Prostate gland (tissue), 2 donors: ENCODE measurements around the gene IMPA2. TPM values are rescaled to one million over a fixed set of nuclear protein-coding genes. Genes with fewer than 3 reads are reported as not detected.
A peak's percentile ranks its signal among the peaks of the same experiment; 100 is the strongest.
"Not testable (repeated sequence)": the region's sequence is repeated elsewhere in the genome, so short reads cannot be mapped to it uniquely, and the experiment has no call there.

ENCODE experiments used
- DNase-seq: peaks from one replicate; pipeline ENCODE4 v3.0.0-alpha.2; 2019; ENCODE audit warnings: low spot score
- H3K27ac ChIP-seq, 2 donors: fragments of 200-600 bp; sonication (generic); 2 replicates each; pipeline ENCODE4 v1.5.1; 2017 to 2019
- H3K27me3 ChIP-seq: fragments of 200-600 bp; sonication (generic); replicated peaks from 2 replicates; pipeline ENCODE4 v1.5.1; 2019; ENCODE audit not compliant: insufficient read depth
- H3K36me3 ChIP-seq, 2 donors: fragments of 200-600 bp; sonication (generic); 1 replicate in 1 of 2; 2 replicates in 1 of 2; pipeline versions ENCODE4 v1.5.1 to v1.8.1; 2017 to 2019
- H3K4me1 ChIP-seq: fragments of 200-600 bp; sonication (generic); replicated peaks from 2 replicates; pipeline ENCODE4 v1.5.1; 2019
- H3K4me3 ChIP-seq, 2 donors: fragments of 200-600 bp; sonication (generic); 2 replicates each; pipeline ENCODE4 v1.5.1; 2017 to 2019
- H3K9me3 ChIP-seq: fragments of 200-600 bp; sonication (generic); 2 replicates; pipeline ENCODE4 v1.5.1; 2017
- POLR2A ChIP-seq: fragments of 450-650 bp; IDR thresholded peaks from one replicate; pipeline ENCODE4 v1.6.1; 2016; ENCODE audit warnings: antibody characterized with exemption, mild to moderate bottlenecking
- POLR2AphosphoS5 ChIP-seq: sonication (generic); formaldehyde crosslinking; IDR thresholded peaks from one replicate; pipeline ENCODE4 v1.6.1; 2017; ENCODE audit warnings: antibody characterized with exemption
- WGBS: methylation state at CpG from one replicate; pipeline ENCODE4 v1.1.5; 2018; 5-methylcytosine and 5-hydroxymethylcytosine counted together
- intact Hi-C: fragments of 100-400 bp; cut with DNase I; formaldehyde crosslinking; loops from one replicate; pipeline ENCODE4 v1.14.2; 2022
- total RNA-seq, 2 donors: library from RNA; depleted of rRNA; stranded (reverse); fragments of >200 nt; gene quantifications; one replicate each; pipeline ENCODE4 v1.1.0, GENCODE V29; 2016
- TF ChIP-seq, protein P1 (sequence below), 4 experiments: fragments of 200-600 bp in 2 of 4; fragments of 450-650 bp in 2 of 4; sonication (generic) in 2 of 4; IDR thresholded peaks; 1 replicate in 3 of 4; 2 replicates in 1 of 4; pipeline ENCODE4 v1.5.1; 2016 to 2019; ENCODE audit warnings: antibody characterized with exemption in 4 of 4, mild to moderate bottlenecking in 2 of 4, moderate library complexity in 2 of 4

IMPA2 gene
- total RNA-seq, 2 donors from 2014 or later, result 16.6 to 17.9 TPM

DNA sequence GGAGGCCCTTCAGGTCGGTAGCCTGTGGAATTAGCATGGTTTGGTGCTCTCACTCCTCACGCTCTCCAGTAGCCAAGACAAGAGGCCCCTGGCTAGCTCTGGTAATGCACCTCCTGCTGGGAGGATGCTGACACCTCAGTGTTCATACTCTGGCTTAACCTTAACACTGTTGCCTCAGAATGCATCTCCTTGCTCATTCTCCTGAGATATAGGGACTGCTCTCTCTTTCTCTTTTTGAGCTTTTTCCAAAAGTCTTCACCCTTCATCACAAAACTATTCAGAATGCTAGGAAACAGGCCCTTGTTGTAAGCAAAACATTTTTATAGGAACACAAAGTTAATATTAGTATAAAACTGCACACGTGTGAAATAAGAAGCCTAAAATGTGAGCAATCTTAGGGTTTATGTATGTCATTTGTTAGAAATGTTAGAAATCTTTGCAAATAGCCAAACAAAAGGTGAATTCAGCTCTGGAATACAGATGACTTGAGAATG, 17.3 kb upstream of the IMPA2 start:
- intact Hi-C loops, result no loop called here
- H3K36me3 ChIP-seq, result no peaks in the 10 kb centered on the region
- no peak overlapping the region for H3K4me3 ChIP-seq
- 48% methylated on average over 3 of the region's 3 CpGs for WGBS
- H3K4me1 ChIP-seq, result no peaks in the 10 kb centered on the region
- TF ChIP-seq POLR2A (no peak), POLR2AphosphoS5 (no peak)
- TF ChIP-seq, protein P1, sequence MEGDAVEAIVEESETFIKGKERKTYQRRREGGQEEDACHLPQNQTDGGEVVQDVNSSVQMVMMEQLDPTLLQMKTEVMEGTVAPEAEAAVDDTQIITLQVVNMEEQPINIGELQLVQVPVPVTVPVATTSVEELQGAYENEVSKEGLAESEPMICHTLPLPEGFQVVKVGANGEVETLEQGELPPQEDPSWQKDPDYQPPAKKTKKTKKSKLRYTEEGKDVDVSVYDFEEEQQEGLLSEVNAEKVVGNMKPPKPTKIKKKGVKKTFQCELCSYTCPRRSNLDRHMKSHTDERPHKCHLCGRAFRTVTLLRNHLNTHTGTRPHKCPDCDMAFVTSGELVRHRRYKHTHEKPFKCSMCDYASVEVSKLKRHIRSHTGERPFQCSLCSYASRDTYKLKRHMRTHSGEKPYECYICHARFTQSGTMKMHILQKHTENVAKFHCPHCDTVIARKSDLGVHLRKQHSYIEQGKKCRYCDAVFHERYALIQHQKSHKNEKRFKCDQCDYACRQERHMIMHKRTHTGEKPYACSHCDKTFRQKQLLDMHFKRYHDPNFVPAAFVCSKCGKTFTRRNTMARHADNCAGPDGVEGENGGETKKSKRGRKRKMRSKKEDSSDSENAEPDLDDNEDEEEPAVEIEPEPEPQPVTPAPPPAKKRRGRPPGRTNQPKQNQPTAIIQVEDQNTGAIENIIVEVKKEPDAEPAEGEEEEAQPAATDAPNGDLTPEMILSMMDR (IDR thresholded peaks at IDR 0.05), result no peak
- H3K27me3 ChIP-seq, result no peaks in the 10 kb centered on the region
- DNase-seq, result no peak
- peak overlapping the region in 1 of 2 donors; percentile 26 for H3K27ac ChIP-seq
- H3K9me3 ChIP-seq, result no peaks in the 10 kb centered on the region

GRCh38 chr18:11969904-11970835, 11.1 kb upstream of the IMPA2 start:
- Histone ChIP-seq H3K27ac (no peak overlapping the region), H3K9me3 (no peaks in the 10 kb centered on the region), H3K36me3 (no peaks in the 10 kb centered on the region), H3K27me3 (no peaks in the 10 kb centered on the region), H3K4me1 (no peaks in the 10 kb centered on the region), H3K4me3 (no peak overlapping the region)
- 80% methylated on average over 9 of the region's 9 CpGs for WGBS
- no peak for DNase-seq
- no peak for TF ChIP-seq POLR2AphosphoS5
- TF ChIP-seq, protein P1 (IDR thresholded peaks at IDR 0.05), result no peak
- no peak for TF ChIP-seq POLR2A
- intact Hi-C loops, result no loop called here

DNA sequence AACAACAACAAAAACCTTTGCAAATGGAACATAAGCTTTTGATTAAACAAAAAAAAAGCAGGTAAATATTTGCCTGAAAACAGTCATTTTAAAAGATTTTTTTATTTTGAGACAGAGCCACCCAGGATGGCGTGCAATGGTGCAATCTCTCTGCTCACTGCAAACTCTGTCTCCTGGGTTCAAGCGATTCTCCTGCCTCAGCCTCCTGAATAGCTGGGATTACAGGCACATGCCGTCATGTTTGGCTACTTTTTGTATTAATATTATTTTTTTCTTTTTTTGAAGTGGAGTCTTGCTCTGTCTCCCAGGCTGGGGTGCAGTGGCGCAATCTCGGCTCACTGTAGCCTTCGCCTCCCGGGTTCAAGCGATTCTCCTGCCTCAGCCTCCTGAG, 10.5 kb upstream of the IMPA2 start:
- H3K27me3 ChIP-seq, H3K36me3 ChIP-seq, H3K4me1 ChIP-seq, intact Hi-C loops, H3K4me3 ChIP-seq, H3K9me3 ChIP-seq, DNase-seq, H3K27ac ChIP-seq: not testable (repeated sequence)
- WGBS, result 97% methylated on average over 8 of the region's 8 CpGs

DNA sequence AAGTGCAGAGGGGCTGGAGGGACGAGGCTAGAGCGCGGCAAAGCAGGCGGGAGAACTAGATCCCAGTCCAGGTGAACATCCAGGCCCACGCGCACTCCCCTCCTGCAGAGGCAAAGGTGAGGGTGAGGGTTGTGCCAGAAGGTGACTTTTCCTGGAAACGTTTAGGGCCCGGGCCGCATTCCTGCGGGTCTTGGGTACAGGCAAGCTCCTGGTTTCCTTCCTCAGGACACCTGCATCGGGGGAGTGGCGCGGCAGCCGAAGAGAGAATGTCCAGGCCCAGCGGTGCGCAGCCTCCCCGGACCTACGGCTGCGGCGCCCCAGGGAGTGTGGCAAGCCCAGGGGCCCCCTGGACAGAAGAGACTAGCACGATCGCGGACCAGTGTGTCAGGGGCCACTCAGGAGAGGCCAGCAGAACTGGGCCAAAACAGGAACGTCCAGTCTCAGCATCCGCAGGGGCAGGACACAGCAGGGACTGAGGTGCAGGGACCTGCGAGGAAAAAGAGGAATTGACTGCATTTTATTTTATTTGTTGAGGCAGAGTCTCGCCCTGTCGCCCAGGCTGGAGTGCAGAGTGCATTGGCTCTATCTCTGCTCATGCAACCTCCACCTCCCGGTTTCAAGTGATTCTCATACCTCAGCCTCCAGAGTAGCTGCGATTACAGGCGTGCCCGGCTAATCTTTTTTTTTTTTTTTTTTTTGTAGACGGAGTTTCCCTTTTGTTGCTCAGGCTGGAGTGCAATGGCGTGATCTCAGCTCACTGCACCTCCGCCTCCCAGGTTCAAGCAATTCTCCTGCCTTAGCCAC, 8.7 kb upstream of the IMPA2 start:
- Histone ChIP-seq H3K4me3 (no peak overlapping the region), H3K4me1 (no peaks in the 10 kb centered on the region), H3K27ac (no peak overlapping the region), H3K36me3 (no peaks in the 10 kb centered on the region), H3K27me3 (no peaks in the 10 kb centered on the region), H3K9me3 (no peaks in the 10 kb centered on the region)
- intact Hi-C loops, result no loop called here
- TF ChIP-seq POLR2A (no peak), POLR2AphosphoS5 (no peak)
- TF ChIP-seq, protein P1 (IDR thresholded peaks at IDR 0.05), result no peak
- DNase-seq, result no peak
- WGBS, result 85% methylated on average over 34 of the region's 35 CpGs

DNA sequence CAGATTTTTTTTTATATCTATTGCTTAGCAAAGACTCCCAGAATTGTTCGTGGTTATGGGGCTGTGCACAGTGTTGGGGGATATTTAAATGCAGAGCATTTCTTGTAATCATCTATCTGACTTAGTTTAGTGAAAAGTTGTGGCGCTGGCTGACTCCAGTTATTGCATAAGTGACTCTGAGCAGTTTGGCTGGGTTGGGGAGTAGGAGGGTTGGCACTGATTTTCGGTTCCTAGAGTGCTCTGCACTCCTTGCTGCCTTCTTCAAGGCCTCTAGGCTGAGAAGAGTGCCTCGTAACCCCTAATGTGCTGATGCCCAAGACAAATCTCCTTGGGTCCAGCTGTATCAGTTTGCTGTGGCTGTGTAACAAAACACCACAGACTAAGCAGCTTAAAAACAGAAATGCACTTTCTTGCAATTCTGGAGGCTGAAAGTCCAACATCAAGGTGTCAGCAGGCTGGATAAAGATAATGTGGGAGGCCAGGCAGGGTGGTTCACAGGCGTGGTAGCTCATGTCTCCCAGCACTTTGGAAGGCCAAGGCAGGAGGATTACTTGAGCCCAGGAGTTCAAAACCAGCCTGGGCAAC, 6.5 kb upstream of the IMPA2 start:
- no peak overlapping the region for H3K4me3 ChIP-seq
- TF ChIP-seq POLR2A (no peak), POLR2AphosphoS5 (no peak)
- TF ChIP-seq, protein P1 (IDR thresholded peaks at IDR 0.05), result no peak
- no peak overlapping the region for H3K27ac ChIP-seq
- H3K4me1 ChIP-seq, result peaks cover 4% of the 10 kb centered on the region
- no peaks in the 10 kb centered on the region for H3K36me3 ChIP-seq
- no peaks in the 10 kb centered on the region for H3K9me3 ChIP-seq
- intact Hi-C loops, result no loop called here
- no peak for DNase-seq
- no peaks in the 10 kb centered on the region for H3K27me3 ChIP-seq
- 84% methylated on average over 5 of the region's 5 CpGs for WGBS
